HL-60/S4 treated with phorbol 12-myristate 13-acetate at 8.2 ng/mL for 4 days and 3 days (cell line): ENCODE measurements around the gene SETD1B.

Experiments
- in situ Hi-C: fragments of 300-500 bp; cut with MboI; formaldehyde crosslinking; loops from 2 replicates; pipeline ENCODE4 v1.15.0; 2022; ENCODE audit warnings: low sequenced_read_pairs

Gene SETD1B

DNA sequence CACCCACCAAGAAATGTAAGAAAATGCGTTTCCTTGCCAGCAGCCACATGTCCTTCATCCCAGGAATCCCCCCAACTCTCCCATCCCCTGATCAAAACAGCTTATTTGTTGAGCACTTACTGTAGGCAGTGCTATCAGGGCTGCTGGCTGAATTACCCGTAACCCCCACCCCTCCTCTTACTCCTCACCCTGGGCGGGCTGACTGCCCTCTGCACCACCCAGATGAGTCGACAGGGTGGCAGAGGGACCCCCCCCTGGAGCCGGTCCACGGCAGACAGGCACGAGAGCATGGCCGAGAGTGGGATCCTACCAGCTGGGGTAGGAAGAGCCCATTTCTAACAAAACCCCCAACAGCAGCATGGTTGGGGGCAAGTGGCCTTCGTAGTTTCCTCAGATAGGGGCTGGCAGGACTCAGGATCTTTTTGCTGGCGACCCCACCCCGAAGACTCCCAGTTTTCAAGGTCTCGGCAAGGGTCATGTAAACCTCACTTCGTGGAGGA, 9.2 kb upstream of the SETD1B start:
- in situ Hi-C loops, result loop anchor here (10.0 kb wide), 1 partner anchor 90 kb away; the partner anchor contains the start of gene PSMD9

GRCh38 chr12:121795034-121795968, 8.5 kb upstream of the SETD1B start:
- in situ Hi-C loops, result loop anchor here (10.0 kb wide), 1 partner anchor 90 kb away; the partner anchor contains the start of gene PSMD9

- in situ Hi-C loops, result loop anchor here (10.0 kb wide), 1 partner anchor 88 kb away; the partner anchor contains the start of gene PSMD9
These were observed 6.7 kb upstream of the SETD1B start for GRCh38 chr12:121796855-121797751.

GRCh38 chr12:121797937-121798786, 5.6 kb upstream of the SETD1B start:
- in situ Hi-C loops, result loop anchor here (10.0 kb wide), 1 partner anchor 87 kb away; the partner anchor contains the start of gene PSMD9

GRCh38 chr12:121798787-121799155, 5.0 kb upstream of the SETD1B start:
- in situ Hi-C loops, result loop anchor here (10.0 kb wide), 1 partner anchor 86 kb away; the partner anchor contains the start of gene PSMD9

DNA sequence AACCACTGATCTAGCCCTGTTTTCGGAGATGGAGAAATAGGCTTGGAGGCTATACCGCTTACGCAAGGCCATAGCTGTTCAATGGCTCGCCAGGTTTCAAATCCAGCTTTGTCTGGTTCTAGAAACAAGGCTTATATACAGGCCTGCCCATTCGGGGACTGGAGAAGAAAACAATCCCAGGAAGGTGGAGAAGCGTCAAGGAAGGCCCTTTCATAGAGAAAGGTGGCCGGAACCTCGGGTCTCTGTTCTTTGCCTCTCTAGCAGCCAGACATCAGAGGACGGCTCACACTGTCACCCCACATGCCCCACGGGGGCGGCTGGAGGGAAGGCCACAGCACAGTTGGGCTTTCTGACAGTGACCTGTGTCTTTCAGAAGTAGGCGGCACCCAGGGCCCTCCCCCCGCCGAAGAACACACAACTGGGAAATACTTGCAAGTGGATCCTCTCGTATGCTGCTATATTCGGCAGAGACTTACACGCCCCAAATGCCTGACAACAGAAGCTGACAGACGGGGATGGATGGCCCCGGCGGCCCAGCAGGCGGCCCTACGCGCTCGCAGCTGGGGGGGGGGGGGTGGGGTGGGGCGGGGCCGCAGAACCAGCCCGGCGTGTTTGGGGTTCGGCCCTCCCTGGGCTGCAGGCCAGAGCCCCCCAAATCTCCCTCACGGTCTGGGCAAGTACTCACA, 4.5 kb upstream of the SETD1B start:
- in situ Hi-C loops, result loop anchor here (10.0 kb wide), 1 partner anchor 86 kb away; the partner anchor contains the start of gene PSMD9

GRCh38 chr12:121799842-121800693, 3.7 kb upstream of the SETD1B start:
- in situ Hi-C loops, result loop anchor here (10.0 kb wide), 1 partner anchor 85 kb away; the partner anchor contains the start of gene PSMD9

DNA sequence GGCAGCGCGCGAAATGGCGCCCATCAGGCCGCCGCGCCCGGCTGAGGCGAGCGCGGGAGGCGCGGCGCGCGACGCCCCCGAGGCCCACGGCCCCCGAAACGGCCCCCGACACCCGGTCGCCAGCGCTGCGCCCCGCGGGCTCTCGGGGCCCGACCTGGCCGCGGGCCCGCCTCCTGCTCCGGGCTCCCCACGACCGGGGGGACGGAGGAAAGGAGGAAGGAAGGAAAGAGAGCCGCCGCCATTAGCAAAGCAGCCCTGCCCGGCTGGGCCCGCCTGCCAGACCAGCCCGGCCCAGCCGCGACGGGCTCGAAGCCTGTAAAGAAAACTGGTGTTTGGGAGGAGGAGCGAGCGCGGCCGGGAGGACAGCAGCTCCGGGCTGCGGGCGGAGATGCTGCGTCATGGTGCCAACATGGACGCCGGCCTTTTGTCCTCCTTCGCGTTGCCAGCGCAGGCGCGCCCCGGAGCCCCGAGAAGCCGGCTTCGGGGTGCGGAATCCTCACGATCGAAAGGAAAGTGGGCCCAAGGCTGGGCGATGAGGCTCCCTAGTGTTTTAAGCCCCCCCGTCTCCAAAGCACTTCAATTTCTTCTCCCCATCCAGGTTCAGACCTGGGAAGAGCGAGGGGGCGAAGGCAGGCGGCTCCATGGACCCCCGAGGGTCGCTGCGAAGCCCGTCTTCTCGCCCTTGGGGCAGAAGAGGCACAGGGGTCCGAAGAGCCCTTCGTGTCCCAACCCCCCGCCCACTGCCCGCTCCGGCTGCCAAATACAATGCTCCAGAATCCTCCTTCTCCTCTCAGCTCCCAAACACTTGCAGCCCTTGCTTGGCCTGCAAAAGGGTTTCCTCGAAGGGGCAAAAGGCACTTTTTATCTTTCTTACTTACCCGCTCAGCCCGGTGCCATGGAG, 2.9 kb upstream of the SETD1B start:
- in situ Hi-C loops, result no loop called here

GRCh38 chr12:121801595-121802484, 2.0 kb upstream of the SETD1B start:
- in situ Hi-C loops, result no loop called here

- in situ Hi-C loops, result no loop called here
These were observed 1.3 kb upstream of the SETD1B start for GRCh38 chr12:121802485-121802842.

DNA sequence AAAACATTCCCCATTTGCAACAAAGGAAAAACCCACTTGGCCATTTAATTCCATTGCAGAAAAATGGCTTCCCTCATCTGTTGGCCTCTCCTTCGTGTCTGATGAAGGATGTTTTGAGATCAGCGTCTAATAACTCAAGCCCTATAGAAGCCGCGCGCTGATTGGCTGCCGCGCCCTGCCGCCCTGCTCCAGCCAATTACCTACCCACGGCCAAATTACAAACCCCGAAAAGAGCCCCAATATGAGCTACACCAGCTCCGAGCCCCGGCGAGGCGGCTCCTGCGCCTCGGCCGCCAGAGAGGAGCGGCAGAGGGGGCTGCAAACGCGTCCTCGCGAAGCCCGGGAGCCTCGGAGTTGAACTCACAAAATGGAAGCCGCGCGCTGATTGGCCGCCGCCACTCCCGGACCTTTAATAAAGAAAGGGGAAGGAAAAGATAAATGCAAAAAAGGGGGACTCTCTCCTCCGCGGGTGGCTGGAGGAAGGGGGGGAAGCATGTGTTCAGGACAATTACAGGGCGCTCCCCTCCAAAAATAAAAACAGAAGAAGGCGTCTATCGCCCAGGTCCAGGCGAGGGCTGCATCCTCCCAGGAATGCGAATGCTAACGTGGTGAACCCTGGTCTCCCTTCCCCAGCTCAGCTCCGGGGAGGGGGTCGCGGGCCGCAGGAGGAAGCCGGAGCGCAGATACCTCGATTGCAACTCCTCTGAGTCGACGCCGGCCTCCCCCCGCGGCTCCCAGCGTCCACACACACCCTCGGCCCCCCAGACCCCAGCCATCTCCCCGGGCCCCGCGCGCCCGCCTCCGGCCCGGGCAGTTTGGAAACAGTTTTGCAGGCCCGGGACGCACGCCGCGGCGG, 738 bp upstream of the SETD1B start:
- in situ Hi-C loops, result no loop called here

- in situ Hi-C loops, result no loop called here
These were observed 755 bp downstream of the SETD1B start for GRCh38 chr12:121804417-121805111.

DNA sequence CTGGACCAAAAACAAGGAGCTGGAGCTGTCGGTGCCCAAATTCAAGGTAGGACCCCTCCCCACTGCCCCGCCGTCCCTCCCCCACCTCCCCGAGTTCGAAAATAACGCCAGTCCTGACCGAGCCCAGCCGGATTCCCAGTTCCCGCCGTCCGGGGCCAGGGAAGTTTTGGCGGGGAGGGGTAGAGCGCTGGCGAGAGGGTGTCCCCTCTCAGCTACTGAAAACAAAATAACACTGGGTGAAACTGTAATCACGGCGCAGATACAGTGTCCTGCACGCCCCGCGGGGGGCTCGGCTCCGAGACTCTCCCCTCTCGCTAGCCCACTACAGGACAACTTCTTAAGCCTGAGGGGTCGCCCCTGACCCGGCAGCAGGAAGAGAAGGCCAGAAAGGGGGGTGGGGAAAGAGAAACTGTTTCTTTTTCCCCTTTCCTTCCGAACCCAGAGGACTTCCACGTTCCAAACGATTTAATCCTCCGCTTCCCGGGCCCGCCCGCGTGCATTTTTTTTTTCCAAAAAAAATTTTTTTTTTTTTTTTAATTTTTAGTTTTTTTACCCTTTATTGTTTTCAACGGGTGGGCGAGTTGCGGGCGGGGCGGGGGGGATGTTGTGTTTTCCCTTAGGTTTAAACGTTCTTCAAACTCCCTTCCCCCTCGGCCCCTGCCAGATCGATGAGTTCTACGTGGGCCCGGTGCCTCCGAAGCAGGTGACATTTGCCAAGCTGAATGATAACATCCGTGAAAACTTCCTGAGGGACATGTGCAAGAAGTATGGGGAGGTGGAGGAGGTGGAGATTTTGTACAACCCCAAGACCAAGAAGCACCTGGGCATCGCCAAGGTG, 1.6 kb downstream of the SETD1B start:
- in situ Hi-C loops, result no loop called here

GRCh38 chr12:121806009-121806545, 2.3 kb downstream of the SETD1B start:
- in situ Hi-C loops, result no loop called here
